Measurements from ENCODE around the gene RGL4. TPM values are rescaled to one million over a fixed set of nuclear protein-coding genes. Genes with fewer than 3 reads are reported as not detected.
"Not testable (repeated sequence)": the region's sequence is repeated elsewhere in the genome, so short reads cannot be mapped to it uniquely, and the experiment has no call there.

RGL4 gene
- total and polyA plus RNA-seq, 2 of the 8 experiments (the other 6 are each of a cell fraction or from before 2014, with no cell fraction given) = not detected

- FAIRE-seq; H2BK120ac ChIP-seq (replicated peaks; ENCODE audit: low read depth, low read length); H3K4me3 ChIP-seq (ENCODE audit: extremely low read depth in 1 of 4, insufficient read depth in 2 of 4, low read depth in 3 of 4, low read length in 4 of 4); H3K79me1 ChIP-seq (ENCODE audit: low read depth, low read length); H3K56ac ChIP-seq (replicated peaks; ENCODE audit: insufficient read length, low read depth, low read length); H3K23me2 ChIP-seq (ENCODE audit: low read depth, low read length); H2BK5ac ChIP-seq (ENCODE audit: low read depth, low read length); H3K4me2 ChIP-seq (ENCODE audit: insufficient read depth in 1 of 2, low read depth in 2 of 2, low read length in 2 of 2); H4K8ac ChIP-seq (ENCODE audit: extremely low read depth, insufficient read depth, low read length); H2BK15ac ChIP-seq (ENCODE audit: low read length); H3K27me3 ChIP-seq (replicated peaks in 1 of 4; ENCODE audit: control insufficient read depth in 3 of 4, extremely low read depth in 1 of 4, insufficient read depth in 3 of 4, low read length in 3 of 4); H3K4ac ChIP-seq (replicated peaks; ENCODE audit: insufficient read length, low read depth, low read length); H3K9ac ChIP-seq (replicated peaks in 1 of 4; ENCODE audit: extremely low read depth in 1 of 4, low read depth in 3 of 4, low read length in 3 of 4); H3K27ac ChIP-seq (ENCODE audit: low read depth, low read length); H3K79me2 ChIP-seq (ENCODE audit: control insufficient read depth in 1 of 2, insufficient read depth in 2 of 2, low read length in 2 of 2); H2AK5ac ChIP-seq (ENCODE audit: low read depth, low read length); H4K91ac ChIP-seq (replicated peaks; ENCODE audit: insufficient read length, low read length); H3K23ac ChIP-seq (ENCODE audit: insufficient read length); H2BK20ac ChIP-seq (ENCODE audit: low read length); DNase-seq (ENCODE audit: low read depth in 1 of 2, low spot score in 2 of 2); H3K4me1 ChIP-seq (replicated peaks in 1 of 4; ENCODE audit: control insufficient read depth in 3 of 4, insufficient read depth in 4 of 4, low read length in 3 of 4); H4K5ac ChIP-seq (ENCODE audit: insufficient read length, low read depth, low read length); H4K20me1 ChIP-seq (replicated peaks in 1 of 2; ENCODE audit: control insufficient read depth in 1 of 2, insufficient read depth in 2 of 2, low read length in 2 of 2); H3K14ac ChIP-seq (ENCODE audit: insufficient read length); H3K18ac ChIP-seq (ENCODE audit: extremely low read depth, low read length); H2AFZ ChIP-seq (ENCODE audit: low read length); H2BK12ac ChIP-seq (ENCODE audit: low read depth, low read length): not testable (repeated sequence)
- peaks cover 0 to 15% (median 3%) of the 10 kb centered on the region in 4 experiments; a peak in 6 of 8 replicates for H3K36me3 ChIP-seq (ENCODE audit: control insufficient read depth in 2 of 4, insufficient read depth in 4 of 4, low read length in 3 of 4)
- POLR2A ChIA-PET (ENCODE audit: partially characterized antibody) = interaction anchor here (1.1 to 1.4 kb wide), 2 partner anchors 9 to 35 kb away, joined by 3 read pairs; no protein-coding TSS in a partner anchor
- peaks cover 11 to 16% of the 10 kb centered on the region in 2 experiments; a peak in 3 of 4 replicates for H3K9me3 ChIP-seq (ENCODE audit: insufficient read depth in 2 of 2, low read depth in 1 of 2, low read length in 1 of 2)
- 86% methylated on average over 4 of the region's 4 CpGs; no CpG with 5 or more reads in 1 of the 2 experiments for WGBS, 2 experiments (ENCODE audit: extremely low coverage in 1 of 2, insufficient coverage in 1 of 2, insufficient read length in 1 of 2, insufficient replicate concordance in 2 of 2, low coverage in 1 of 2, low lambda C conversion rate in 2 of 2, missing lambda C conversion rate in 1 of 2)
- CTCF ChIA-PET (ENCODE audit: partially characterized antibody) = interaction anchor here (0.6 kb wide), 1 partner anchor 200 kb away, joined by 3 read pairs; no protein-coding TSS in a partner anchor
Observed at GRCh38 chr22:23660381-23660780, 30.4 kb upstream of the RGL4 start.

All from H1 (cell line).